ENCODE measurements around the gene HOXA4. TPM values are rescaled to one million over a fixed set of nuclear protein-coding genes. Genes with fewer than 3 reads are reported as not detected.

HOXA4 gene
- total RNA-seq, 1 donor from 2014 or later, result 2.1 TPM

DNA sequence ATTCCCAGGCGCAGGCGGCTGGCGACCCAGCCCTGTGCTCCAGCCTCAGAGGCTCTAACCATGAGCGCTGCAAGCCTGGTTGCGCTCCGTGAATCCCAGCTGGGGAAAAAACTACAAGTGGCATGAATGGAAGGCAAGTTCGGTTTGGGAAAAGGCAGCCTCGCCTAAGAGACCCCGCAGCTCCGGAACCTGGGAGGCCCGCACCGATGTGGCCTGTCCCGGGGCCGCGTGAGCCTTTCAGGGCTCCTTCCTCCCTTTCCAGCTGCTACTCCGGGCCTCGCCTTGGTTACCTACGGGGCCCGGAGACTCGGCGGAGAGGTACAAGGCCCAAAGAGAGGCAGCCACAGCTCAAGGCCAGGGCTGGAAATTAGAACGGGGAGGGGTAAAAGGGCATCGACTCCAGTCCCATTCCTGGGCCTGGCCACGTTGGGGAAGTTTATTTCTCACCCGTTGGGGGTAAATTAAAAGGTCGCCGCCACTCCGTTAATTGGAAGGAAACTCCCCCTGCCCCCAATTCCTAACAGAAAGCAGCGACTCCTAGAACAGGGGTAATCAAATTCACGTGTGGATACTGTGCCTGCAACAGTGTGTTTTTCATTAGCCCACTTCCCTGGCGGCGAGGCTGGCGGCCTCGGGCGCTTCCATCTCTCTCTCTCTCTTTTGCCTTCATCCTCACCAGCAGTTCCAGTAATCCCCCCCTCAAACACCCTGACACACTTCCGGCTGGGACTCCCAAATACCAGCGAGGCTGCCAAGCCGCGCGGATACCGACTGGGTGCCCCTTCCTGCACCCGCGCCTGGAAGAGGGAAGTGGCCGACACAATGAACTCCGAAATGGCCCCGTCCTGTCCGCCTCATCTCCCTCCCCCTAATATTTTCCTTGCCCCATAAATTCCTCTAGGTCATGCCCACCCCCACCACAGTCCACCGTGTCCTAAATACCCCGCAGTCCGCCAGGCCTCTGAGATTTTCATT lies 36.3 kb upstream of the HOXA4 start:
- DNase-seq (ENCODE audit: low spot score in 2 of 2), result no peak
- H3K4me3 ChIP-seq, result peak overlapping the region; percentile 45 to 59
- peaks cover 0 to 8% of the 10 kb centered on the region in 2 donors for H3K4me1 ChIP-seq
- no peaks in the 10 kb centered on the region for H3K36me3 ChIP-seq
- H3K9me3 ChIP-seq, result no peaks in the 10 kb centered on the region
- peaks cover 55% of the 10 kb centered on the region for H3K27me3 ChIP-seq
- no peak overlapping the region for H3K27ac ChIP-seq
- intact Hi-C loops (cut with DNase I), result loop anchor here (10.0 kb wide), 1 partner anchor 1272 kb away; no protein-coding TSS in a partner anchor
- no peak for TF ChIP-seq CTCF (IDR thresholded peaks at IDR 0.05)

DNA sequence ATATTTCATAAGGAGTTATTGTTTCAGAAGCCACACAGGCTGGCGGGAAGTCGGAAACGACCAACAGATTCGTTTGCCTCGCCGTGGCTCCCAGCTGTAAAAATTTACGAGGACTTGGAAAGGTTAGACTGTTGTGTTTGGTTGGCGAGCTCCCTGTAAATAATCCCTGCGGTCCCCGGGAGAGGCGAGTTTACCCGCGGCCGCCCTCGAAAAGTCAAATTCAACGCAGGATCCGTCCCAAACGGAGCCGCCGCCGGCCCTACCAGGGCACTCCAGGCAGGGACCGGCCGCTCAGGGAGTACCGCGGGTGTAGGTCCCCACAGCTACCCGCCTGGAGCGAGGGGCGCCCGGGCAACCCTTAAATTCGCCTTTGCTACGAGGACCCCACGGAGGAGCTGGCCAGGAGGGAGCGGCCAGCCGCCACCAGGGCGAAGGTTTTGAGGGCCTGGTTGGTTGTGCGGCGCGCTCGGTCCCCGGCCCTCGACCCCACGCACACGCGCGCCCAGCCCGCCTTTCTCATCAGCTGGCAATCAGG lies 35.5 kb upstream of the HOXA4 start:
- H3K27ac ChIP-seq, result no peak overlapping the region
- H3K9me3 ChIP-seq, result no peaks in the 10 kb centered on the region
- H3K36me3 ChIP-seq, result no peaks in the 10 kb centered on the region
- peak overlapping the region; percentile 45 to 59 for H3K4me3 ChIP-seq
- peaks cover 48% of the 10 kb centered on the region for H3K27me3 ChIP-seq
- TF ChIP-seq CTCF (IDR thresholded peaks at IDR 0.05), result no peak
- peaks cover 0 to 8% of the 10 kb centered on the region in 2 donors for H3K4me1 ChIP-seq
- intact Hi-C loops (cut with DNase I), result loop anchor here (10.0 kb wide), 1 partner anchor 1271 kb away; no protein-coding TSS in a partner anchor
- DNase-seq (ENCODE audit: low spot score in 2 of 2), result no peak

- no peak within 1 kb of the TSS for H3K27ac ChIP-seq
- TF ChIP-seq CTCF (IDR thresholded peaks at IDR 0.05), result no peak
- no peak for DNase-seq (ENCODE audit: low spot score in 2 of 2)
- peaks cover 45% of the 10 kb centered on the region for H3K27me3 ChIP-seq
- H3K9me3 ChIP-seq, result no peaks in the 10 kb centered on the region
- intact Hi-C loops (cut with DNase I), result loop anchor here (10.0 kb wide), 1 partner anchor 1271 kb away; no protein-coding TSS in a partner anchor
- H3K36me3 ChIP-seq, result no peaks in the 10 kb centered on the region
- peak within 1 kb of the TSS; percentile 45 to 59 for H3K4me3 ChIP-seq
- peaks cover 0 to 8% of the 10 kb centered on the region in 2 donors for H3K4me1 ChIP-seq
These were observed 34.8 kb upstream of the HOXA4 start, which contains the start of gene HOXA9 for GRCh38 chr7:27165089-27165995. Gene HOXA9 (minus strand): TSS chr7:27165537. CDS start chr7:27165457, 80 bp downstream.

- Histone ChIP-seq H3K9me3 (no peaks in the 10 kb centered on the region), H3K4me1 (peaks cover 0 to 4% of the 10 kb centered on the region in 2 donors), H3K36me3 (no peaks in the 10 kb centered on the region), H3K27ac (no peak overlapping the region), H3K27me3 (peaks cover 38% of the 10 kb centered on the region), H3K4me3 (peak overlapping the region; percentile 45 to 59)
- intact Hi-C loops (cut with DNase I), result loop anchor here (10.0 kb wide), 1 partner anchor 1270 kb away; no protein-coding TSS in a partner anchor
- TF ChIP-seq CTCF (IDR thresholded peaks at IDR 0.05), result peak in 1 of 3 experiments; percentile 13
- no peak for DNase-seq (ENCODE audit: low spot score in 2 of 2)
These were observed 34.0 kb upstream of the HOXA4 start for GRCh38 chr7:27164367-27165088.
